Measurements from ENCODE around the gene FAM13A. TPM values are rescaled to one million over a fixed set of nuclear protein-coding genes. Genes with fewer than 3 reads are reported as not detected.

Gene FAM13A
- total and polyA plus RNA-seq, 9 of the 15 experiments (the other 6 are each of a cell fraction or from before 2014, with no cell fraction given), result 11.3 to 23.3 (median 14.7) TPM

GRCh38 chr4:88761342-88761741 is 295.6 kb downstream of the FAM13A start:
- WGBS (ENCODE audit: insufficient coverage, low coverage, missing lambda C conversion rate), result 67% methylated on average over 3 of the region's 3 CpGs
- Histone ChIP-seq H3K4me2 (ENCODE audit: insufficient read depth, low read length) (no peak overlapping the region), H4K20me1 (replicated peaks; ENCODE audit: control insufficient read depth, insufficient read depth, low read length) (peaks cover 5% of the 10 kb centered on the region; the same call in 1 of the 2 replicates), H3K9me3 (replicated peaks; ENCODE audit: control insufficient read depth, insufficient read depth, low read depth, low read length) (no peaks in the 10 kb centered on the region), H3K27ac (ENCODE audit: extremely low read depth, low read depth, low read length) (no peak overlapping the region), H3K9me1 (ENCODE audit: control insufficient read depth, insufficient read depth, low read length) (no peaks in the 10 kb centered on the region), H3K36me3 (ENCODE audit: control insufficient read depth, insufficient read depth, low read length) (peaks cover 8% of the 10 kb centered on the region), H3K4me3 (no peak overlapping the region), H3K27me3 (ENCODE audit: control insufficient read depth in 2 of 2, insufficient read depth in 2 of 2, low read length in 2 of 2) (no peaks in the 10 kb centered on the region), H3K4me1 (replicated peaks in 1 of 2; ENCODE audit: control insufficient read depth in 2 of 2, insufficient read depth in 2 of 2, low read length in 2 of 2) (peaks cover 7 to 22% of the 10 kb centered on the region in 2 experiments; a peak in 4 of 5 replicates), H3K9ac (ENCODE audit: insufficient read depth in 1 of 2, low read depth in 2 of 2, low read length in 2 of 2) (no peak overlapping the region), H3K79me2 (ENCODE audit: control insufficient read depth, insufficient read depth, low read length) (no peaks in the 10 kb centered on the region), H2AFZ (ENCODE audit: low read depth, low read length) (no peak overlapping the region)
- no peak for FAIRE-seq
- DNase-seq (ENCODE audit: extremely low read depth in 1 of 4, low spot score in 3 of 4), result no peak
- CTCF ChIA-PET (ENCODE audit: low intra/inter-chr PET ratio), result no interaction called here
- in situ Hi-C loops (cut with MboI), result no loop called here
- intact Hi-C loops (cut with micrococcal nuclease), result no loop called here
- no TSS peak for BruUV-seq (replicated peaks)
- POLR2A ChIA-PET, result no interaction called here
- no peak for ATAC-seq
- no peak for TF ChIP-seq IRF2 (CRISPR knock-in tag; IDR thresholded peaks at IDR 0.05)
- TF ChIP-seq HINFP (tag; conservative IDR thresholded peaks at IDR 0.05; ENCODE audit: low read depth), result no peak
- TF ChIP-seq BCL6 (CRISPR knock-in tag; IDR thresholded peaks at IDR 0.05), result no peak
- no peak for TF ChIP-seq ETV1 (tag; conservative IDR thresholded peaks at IDR 0.05; ENCODE audit: low read depth)
- no peak for TF ChIP-seq CREB5 (CRISPR knock-in tag; IDR thresholded peaks at IDR 0.05)
- no peak for TF ChIP-seq ZNF512 (tag; IDR thresholded peaks at IDR 0.05)
- no peak for TF ChIP-seq HMBOX1 (IDR thresholded peaks at IDR 0.05)
- TF ChIP-seq RBM34 (IDR thresholded peaks at IDR 0.05; ENCODE audit: borderline replicate concordance, insufficient read depth, low read length), result no peak
- no peak for TF ChIP-seq MXD1 (CRISPR knock-in tag; IDR thresholded peaks at IDR 0.05; ENCODE audit: borderline replicate concordance, poor library complexity, severe bottlenecking)
- no peak for TF ChIP-seq DLX4 (CRISPR knock-in tag; IDR thresholded peaks at IDR 0.05)
- TF ChIP-seq ZNF217 (CRISPR knock-in tag; IDR thresholded peaks at IDR 0.05), result no peak
- no peak for TF ChIP-seq BCOR (IDR thresholded peaks at IDR 0.05)
- TF ChIP-seq FOXM1 (IDR thresholded peaks at IDR 0.05; ENCODE audit: low read depth), result no peak
- no peak for TF ChIP-seq FOXM1 (CRISPR knock-in tag; IDR thresholded peaks at IDR 0.05; ENCODE audit: low read depth)

All from K562 (cell line).